ENCODE results near the gene SSBP2. TPM values are rescaled to one million over a fixed set of nuclear protein-coding genes. Genes with fewer than 3 reads are reported as not detected.

Gene SSBP2
- total and polyA plus RNA-seq, 2 of the 8 experiments (the other 6 are each of a cell fraction or from before 2014, with no cell fraction given), result 21.5 to 36.2 TPM

GRCh38 chr5:81549123-81549522, 201.8 kb downstream of the SSBP2 start:
- Histone ChIP-seq H3K56ac (replicated peaks; ENCODE audit: insufficient read length, low read depth, low read length) (no peak overlapping the region), H3K79me1 (ENCODE audit: low read depth, low read length) (no peaks in the 10 kb centered on the region), H4K91ac (replicated peaks; ENCODE audit: insufficient read length, low read length) (no peak overlapping the region), H3K23me2 (ENCODE audit: low read depth, low read length) (no peaks in the 10 kb centered on the region), H3K14ac (ENCODE audit: insufficient read length) (no peak overlapping the region), H3K4me3 (ENCODE audit: extremely low read depth in 1 of 4, insufficient read depth in 2 of 4, low read depth in 3 of 4, low read length in 4 of 4) (no peak overlapping the region), H3K9me3 (ENCODE audit: insufficient read depth in 2 of 2, low read depth in 1 of 2, low read length in 1 of 2) (no peaks in the 10 kb centered on the region), H3K18ac (ENCODE audit: extremely low read depth, low read length) (no peak overlapping the region), H4K8ac (ENCODE audit: extremely low read depth, insufficient read depth, low read length) (no peak overlapping the region), H2AK5ac (ENCODE audit: low read depth, low read length) (no peak overlapping the region), H3K36me3 (ENCODE audit: control insufficient read depth in 2 of 4, insufficient read depth in 4 of 4, low read length in 3 of 4) (no peaks in the 10 kb centered on the region), H3K27ac (ENCODE audit: low read depth, low read length) (no peak overlapping the region), H3K4ac (replicated peaks; ENCODE audit: insufficient read length, low read depth, low read length) (no peak overlapping the region), H3K79me2 (ENCODE audit: control insufficient read depth in 1 of 2, insufficient read depth in 2 of 2, low read length in 2 of 2) (no peaks in the 10 kb centered on the region), H3K27me3 (replicated peaks in 1 of 4; ENCODE audit: control insufficient read depth in 3 of 4, extremely low read depth in 1 of 4, insufficient read depth in 3 of 4, low read length in 3 of 4) (no peaks in the 10 kb centered on the region), H3K9ac (replicated peaks in 1 of 4; ENCODE audit: extremely low read depth in 1 of 4, low read depth in 3 of 4, low read length in 3 of 4) (no peak overlapping the region), H2BK12ac (ENCODE audit: low read depth, low read length) (no peak overlapping the region), H4K20me1 (replicated peaks in 1 of 2; ENCODE audit: control insufficient read depth in 1 of 2, insufficient read depth in 2 of 2, low read length in 2 of 2) (no peaks in the 10 kb centered on the region), H2BK120ac (replicated peaks; ENCODE audit: low read depth, low read length) (no peak overlapping the region), H2BK15ac (ENCODE audit: low read length) (no peak overlapping the region), H3K4me2 (ENCODE audit: insufficient read depth in 1 of 2, low read depth in 2 of 2, low read length in 2 of 2) (no peak overlapping the region), H3K23ac (ENCODE audit: insufficient read length) (no peak overlapping the region), H2AFZ (ENCODE audit: low read length) (no peak overlapping the region), H2BK20ac (ENCODE audit: low read length) (no peak overlapping the region), H4K5ac (ENCODE audit: insufficient read length, low read depth, low read length) (no peak overlapping the region), H2BK5ac (ENCODE audit: low read depth, low read length) (no peak overlapping the region), H3K4me1 (replicated peaks in 1 of 4; ENCODE audit: control insufficient read depth in 3 of 4, insufficient read depth in 4 of 4, low read length in 3 of 4) (no peaks in the 10 kb centered on the region)
- ChIA-PET POLR2A (ENCODE audit: partially characterized antibody) (no interaction called here), CTCF (ENCODE audit: partially characterized antibody) (interaction anchor here (0.7 to 0.8 kb wide), 2 partner anchors 8 to 193 kb away, joined by 3 read pairs; no protein-coding TSS in a partner anchor)
- WGBS, 2 experiments (ENCODE audit: extremely low coverage in 1 of 2, insufficient coverage in 1 of 2, insufficient read length in 1 of 2, insufficient replicate concordance in 2 of 2, low coverage in 1 of 2, low lambda C conversion rate in 2 of 2, missing lambda C conversion rate in 1 of 2), result 93% methylated on average over 7 of the region's 7 CpGs; no CpG with 5 or more reads in 1 of the 2 experiments
- FAIRE-seq (no peak), DNase-seq (ENCODE audit: low read depth in 1 of 2, low spot score in 2 of 2) (no peak)
- peak; percentile 44; the same call in 1 of the 2 replicates for TF ChIP-seq CEBPB (IDR thresholded peaks at IDR 0.05; ENCODE audit: low read depth, low read length)
- TF ChIP-seq RBBP5 (IDR thresholded peaks at IDR 0.05; ENCODE audit: borderline replicate concordance, low read depth, low read length), result no peak
